ENCODE results near the gene LRP2.

LRP2 gene

DNA sequence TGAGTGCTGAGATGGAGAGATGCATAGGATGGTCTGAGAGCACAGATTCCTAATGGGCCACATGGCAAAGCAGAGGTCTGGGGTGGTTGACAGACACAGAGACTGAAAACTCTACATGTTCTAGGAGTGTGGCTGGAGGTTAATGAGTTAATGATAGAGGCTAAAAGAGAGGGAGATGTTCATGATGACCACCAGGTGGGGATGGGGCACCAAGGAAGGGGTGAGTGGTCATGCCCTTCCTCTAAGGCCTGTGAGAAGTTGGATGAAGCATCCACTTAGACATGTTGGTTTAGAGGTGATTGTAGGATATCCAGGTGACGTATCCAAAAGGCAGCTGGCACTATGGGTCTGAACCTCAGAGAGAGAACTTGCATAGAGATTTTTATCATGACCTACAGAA lies 102.1 kb downstream of the LRP2 start:
- DNase-seq, result no peak
- H3K36me3 ChIP-seq (replicated peaks; ENCODE audit: insufficient read depth, low read length), result no peaks in the 10 kb centered on the region
- H3K9me3 ChIP-seq (replicated peaks; ENCODE audit: insufficient read depth, low read length), result no peaks in the 10 kb centered on the region
- H3K27ac ChIP-seq (ENCODE audit: low read length), result no peak overlapping the region
- H3K79me2 ChIP-seq (ENCODE audit: low read length), result no peaks in the 10 kb centered on the region
- H4K20me1 ChIP-seq (ENCODE audit: insufficient read depth, low read length), result no peaks in the 10 kb centered on the region
- H3K9me2 ChIP-seq (replicated peaks; ENCODE audit: insufficient read depth, low read length), result no peaks in the 10 kb centered on the region
- no peaks in the 10 kb centered on the region for H3K27me3 ChIP-seq (replicated peaks; ENCODE audit: insufficient read depth, low read length)
- no peak for TF ChIP-seq EZH2 (optimal IDR thresholded peaks at IDR 0.05; ENCODE audit: low read depth, low read length)
- TF ChIP-seq, protein P1, sequence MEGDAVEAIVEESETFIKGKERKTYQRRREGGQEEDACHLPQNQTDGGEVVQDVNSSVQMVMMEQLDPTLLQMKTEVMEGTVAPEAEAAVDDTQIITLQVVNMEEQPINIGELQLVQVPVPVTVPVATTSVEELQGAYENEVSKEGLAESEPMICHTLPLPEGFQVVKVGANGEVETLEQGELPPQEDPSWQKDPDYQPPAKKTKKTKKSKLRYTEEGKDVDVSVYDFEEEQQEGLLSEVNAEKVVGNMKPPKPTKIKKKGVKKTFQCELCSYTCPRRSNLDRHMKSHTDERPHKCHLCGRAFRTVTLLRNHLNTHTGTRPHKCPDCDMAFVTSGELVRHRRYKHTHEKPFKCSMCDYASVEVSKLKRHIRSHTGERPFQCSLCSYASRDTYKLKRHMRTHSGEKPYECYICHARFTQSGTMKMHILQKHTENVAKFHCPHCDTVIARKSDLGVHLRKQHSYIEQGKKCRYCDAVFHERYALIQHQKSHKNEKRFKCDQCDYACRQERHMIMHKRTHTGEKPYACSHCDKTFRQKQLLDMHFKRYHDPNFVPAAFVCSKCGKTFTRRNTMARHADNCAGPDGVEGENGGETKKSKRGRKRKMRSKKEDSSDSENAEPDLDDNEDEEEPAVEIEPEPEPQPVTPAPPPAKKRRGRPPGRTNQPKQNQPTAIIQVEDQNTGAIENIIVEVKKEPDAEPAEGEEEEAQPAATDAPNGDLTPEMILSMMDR (IDR thresholded peaks at IDR 0.05; ENCODE audit: low read length), result no peak
- no peak for TF ChIP-seq EZH2phosphoT487 (IDR thresholded peaks at IDR 0.05; ENCODE audit: low read length)
- H3F3A ChIP-seq (ENCODE audit: insufficient read depth, low read length), result no peaks in the 10 kb centered on the region
- H3K4me1 ChIP-seq (ENCODE audit: low read length), result no peaks in the 10 kb centered on the region
- no peak overlapping the region for H2AFZ ChIP-seq (ENCODE audit: low read length)
- no peak overlapping the region for H3K4me3 ChIP-seq (ENCODE audit: low read length)
- no peak overlapping the region for H3K4me2 ChIP-seq (ENCODE audit: low read depth, low read length)
- no peak overlapping the region for H3K9ac ChIP-seq (ENCODE audit: low read length)

DNA sequence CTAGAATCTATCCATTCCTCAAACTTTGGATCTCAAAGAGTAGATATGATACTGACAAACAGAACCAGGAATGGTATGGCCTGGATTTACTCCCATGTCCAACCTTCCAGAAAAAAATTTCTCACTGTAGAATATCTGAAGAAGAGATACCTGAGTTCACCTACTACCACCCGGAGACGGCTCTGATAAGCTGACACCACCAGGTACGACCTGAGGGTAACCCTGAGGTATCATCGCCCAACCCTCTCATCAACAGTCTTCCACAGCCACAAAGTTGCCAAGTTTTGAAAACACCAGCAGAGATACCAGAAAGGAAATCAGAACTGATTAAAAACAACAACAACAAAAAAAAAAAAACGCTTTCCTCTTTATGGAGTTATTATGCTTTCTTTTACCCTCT lies 102.9 kb downstream of the LRP2 start:
- Histone ChIP-seq H3K79me2 (ENCODE audit: low read length) (no peaks in the 10 kb centered on the region), H2AFZ (ENCODE audit: low read length) (no peak overlapping the region), H3K4me2 (ENCODE audit: low read depth, low read length) (no peak overlapping the region), H3K9ac (ENCODE audit: low read length) (no peak overlapping the region), H3F3A (ENCODE audit: insufficient read depth, low read length) (no peaks in the 10 kb centered on the region), H3K9me2 (replicated peaks; ENCODE audit: insufficient read depth, low read length) (no peaks in the 10 kb centered on the region), H3K27me3 (replicated peaks; ENCODE audit: insufficient read depth, low read length) (no peaks in the 10 kb centered on the region), H3K9me3 (replicated peaks; ENCODE audit: insufficient read depth, low read length) (no peaks in the 10 kb centered on the region), H4K20me1 (ENCODE audit: insufficient read depth, low read length) (no peaks in the 10 kb centered on the region), H3K4me1 (ENCODE audit: low read length) (no peaks in the 10 kb centered on the region), H3K4me3 (ENCODE audit: low read length) (no peak overlapping the region), H3K27ac (ENCODE audit: low read length) (no peak overlapping the region), H3K36me3 (replicated peaks; ENCODE audit: insufficient read depth, low read length) (no peaks in the 10 kb centered on the region)
- DNase-seq, result no peak
- TF ChIP-seq EZH2phosphoT487 (IDR thresholded peaks at IDR 0.05; ENCODE audit: low read length) (no peak), EZH2 (optimal IDR thresholded peaks at IDR 0.05; ENCODE audit: low read depth, low read length) (no peak)
- TF ChIP-seq, protein P1 (IDR thresholded peaks at IDR 0.05; ENCODE audit: low read length), result no peak

DNA sequence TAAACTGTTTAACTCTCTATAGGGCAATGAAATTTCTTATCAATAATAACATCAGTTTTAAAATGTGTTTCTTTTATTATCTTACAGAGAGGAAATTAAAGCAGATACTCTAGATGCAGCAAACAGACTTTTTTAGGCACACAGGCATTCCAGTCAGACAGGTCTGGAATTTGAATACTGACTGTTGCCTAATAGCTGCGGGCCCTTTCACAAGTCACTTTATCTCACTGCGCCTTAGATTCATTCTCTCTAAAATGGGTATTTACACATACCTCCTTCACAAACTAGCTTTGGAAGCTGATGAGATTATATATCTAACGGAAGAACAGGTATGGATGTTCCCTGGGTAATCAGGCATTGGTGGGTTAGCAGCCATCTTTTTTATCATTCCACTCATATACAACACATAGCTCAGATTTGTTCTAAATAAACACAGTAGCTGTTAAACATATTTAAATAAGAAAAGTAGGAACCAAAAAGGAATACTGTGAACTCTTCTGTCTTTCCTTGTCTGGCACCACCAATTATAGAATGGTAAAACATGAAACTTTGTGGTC lies 104.2 kb downstream of the LRP2 start:
- H3K4me1 ChIP-seq (ENCODE audit: low read length), result no peaks in the 10 kb centered on the region
- no peak overlapping the region for H3K9ac ChIP-seq (ENCODE audit: low read length)
- H3F3A ChIP-seq (ENCODE audit: insufficient read depth, low read length), result no peaks in the 10 kb centered on the region
- no peaks in the 10 kb centered on the region for H3K9me3 ChIP-seq (replicated peaks; ENCODE audit: insufficient read depth, low read length)
- H3K9me2 ChIP-seq (replicated peaks; ENCODE audit: insufficient read depth, low read length), result no peaks in the 10 kb centered on the region
- H2AFZ ChIP-seq (ENCODE audit: low read length), result no peak overlapping the region
- H3K4me3 ChIP-seq (ENCODE audit: low read length), result no peak overlapping the region
- DNase-seq, result no peak
- H3K4me2 ChIP-seq (ENCODE audit: low read depth, low read length), result no peak overlapping the region
- H3K36me3 ChIP-seq (replicated peaks; ENCODE audit: insufficient read depth, low read length), result no peaks in the 10 kb centered on the region
- TF ChIP-seq EZH2phosphoT487 (IDR thresholded peaks at IDR 0.05; ENCODE audit: low read length), result no peak
- TF ChIP-seq, protein P1 (IDR thresholded peaks at IDR 0.05; ENCODE audit: low read length), result no peak
- no peak for TF ChIP-seq EZH2 (optimal IDR thresholded peaks at IDR 0.05; ENCODE audit: low read depth, low read length)
- H3K27ac ChIP-seq (ENCODE audit: low read length), result no peak overlapping the region
- H3K79me2 ChIP-seq (ENCODE audit: low read length), result no peaks in the 10 kb centered on the region
- no peaks in the 10 kb centered on the region for H3K27me3 ChIP-seq (replicated peaks; ENCODE audit: insufficient read depth, low read length)
- no peaks in the 10 kb centered on the region for H4K20me1 ChIP-seq (ENCODE audit: insufficient read depth, low read length)

Measured in MM.1S (cell line).